ENCODE data around the gene VPS26C. TPM values are rescaled to one million over a fixed set of nuclear protein-coding genes. Genes with fewer than 3 reads are reported as not detected.
"Not testable (repeated sequence)": the region's sequence is repeated elsewhere in the genome, so short reads cannot be mapped to it uniquely, and the experiment has no call there.

Gene VPS26C
- polyA plus RNA-seq, 3 donors = 42.4 to 47.4 (median 45.3) TPM

DNA sequence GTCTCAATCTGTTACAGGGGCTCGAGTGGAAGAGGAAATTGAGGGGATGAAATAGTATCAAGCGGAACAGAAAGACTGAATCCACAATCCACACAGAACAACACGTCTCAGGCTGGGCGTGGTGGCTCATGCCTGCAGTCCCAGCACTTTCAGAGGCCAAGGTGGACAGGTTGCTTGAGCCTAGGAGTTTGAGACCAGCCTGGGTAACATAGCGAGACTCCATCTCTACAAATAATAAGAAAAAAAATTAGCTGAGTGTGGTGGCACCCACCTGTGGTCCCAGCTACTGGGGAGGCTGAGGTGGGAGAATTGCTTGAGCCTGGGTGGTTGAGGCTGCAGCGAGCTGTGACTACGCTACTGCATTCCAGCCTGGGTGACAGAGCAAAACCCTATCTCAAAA lies 25.7 kb downstream of the VPS26C start:
- DNase-seq (ENCODE audit: extremely low read depth in 1 of 11, low read depth in 9 of 11, low spot score in 4 of 11) = no peak

DNA sequence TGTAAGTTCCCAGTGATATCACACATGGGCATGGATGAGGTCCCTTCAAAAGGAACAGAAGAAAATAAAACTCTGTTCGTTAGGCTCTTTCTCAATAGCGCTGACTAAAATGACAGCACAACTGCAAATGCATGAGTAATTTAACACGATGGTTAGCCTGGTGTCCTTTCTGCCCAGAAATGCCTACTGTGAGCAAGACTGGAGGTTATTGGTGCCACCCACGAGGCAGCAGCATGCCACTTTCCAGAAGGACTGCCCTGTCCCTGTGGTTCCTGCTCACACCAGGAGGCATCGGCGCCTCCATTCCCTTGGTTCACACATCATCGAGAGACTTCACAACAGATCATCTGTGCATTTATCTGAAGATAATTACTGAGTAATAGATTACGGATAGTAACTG lies 26.2 kb downstream of the VPS26C start:
- no peak for DNase-seq (ENCODE audit: extremely low read depth in 1 of 11, low read depth in 9 of 11, low spot score in 4 of 11)

DNA sequence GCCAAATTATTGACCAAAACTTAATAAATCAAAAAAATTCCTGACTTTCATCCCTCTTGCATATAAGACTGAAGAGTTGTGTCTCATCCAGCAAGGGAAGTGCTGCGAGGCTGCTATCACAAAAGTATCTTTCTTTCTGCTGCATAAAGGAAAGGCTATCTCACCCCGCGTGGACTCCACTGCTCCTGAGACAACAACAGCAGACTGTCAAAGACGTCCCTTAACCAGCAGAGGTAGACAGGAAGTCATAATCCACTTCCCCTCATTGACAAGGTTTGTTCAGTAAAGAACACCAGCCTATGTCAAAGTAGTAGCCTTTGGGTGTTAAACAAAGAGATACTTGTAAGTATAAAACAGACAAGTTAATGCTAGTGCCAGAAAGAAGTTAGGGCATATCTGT lies 29.4 kb downstream of the VPS26C start:
- no peak for DNase-seq (ENCODE audit: extremely low read depth in 1 of 11, low read depth in 9 of 11, low spot score in 4 of 11)

DNA sequence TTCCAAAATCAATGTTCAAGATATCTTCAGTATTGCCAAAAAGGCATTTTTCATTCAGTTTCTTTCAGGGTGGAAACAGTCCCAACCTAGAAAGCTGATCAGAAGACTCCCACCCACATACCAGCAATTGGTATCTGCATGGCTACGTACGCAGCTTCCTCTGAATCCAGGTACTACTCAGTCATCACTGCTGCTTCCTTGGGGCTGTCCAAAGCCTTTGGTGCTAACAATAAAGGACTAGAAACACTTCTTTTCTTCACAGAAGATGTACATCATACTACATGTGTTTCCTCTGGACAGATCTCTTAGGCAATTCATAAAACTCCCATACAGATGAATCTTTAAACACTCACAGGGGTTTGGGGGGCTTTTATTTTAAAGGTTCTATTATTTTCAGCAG lies 29.8 kb downstream of the VPS26C start:
- no peak for DNase-seq (ENCODE audit: extremely low read depth in 1 of 11, low read depth in 9 of 11, low spot score in 4 of 11)

DNA sequence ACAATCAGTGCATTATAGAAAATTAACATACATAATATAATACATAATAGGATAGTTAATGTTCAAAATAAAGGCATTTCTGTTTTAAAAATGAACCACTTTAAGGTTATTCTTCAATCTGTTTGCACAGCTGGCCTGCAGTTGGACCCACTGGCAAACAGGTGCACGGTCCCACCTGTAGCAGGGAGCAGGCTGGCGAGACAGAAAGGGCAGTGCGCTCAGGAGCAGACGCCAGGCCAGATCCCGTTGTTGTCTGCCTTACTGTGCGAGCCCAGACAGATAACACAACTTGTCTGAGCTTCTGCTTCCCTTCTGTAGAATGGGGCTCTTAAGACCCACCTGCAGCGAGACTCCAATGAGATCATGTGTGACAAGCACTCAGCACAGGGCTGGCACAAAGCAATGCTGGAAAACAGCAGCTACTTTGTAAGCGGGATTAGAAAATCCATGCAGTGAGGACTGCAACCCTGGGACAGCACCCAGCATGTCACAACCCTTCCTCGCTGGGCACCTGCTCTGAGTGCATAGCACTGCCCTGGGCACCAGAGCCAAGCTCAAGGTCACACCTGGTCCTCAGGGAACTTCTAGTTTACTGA lies 33.5 kb downstream of the VPS26C start:
- DNase-seq (ENCODE audit: extremely low read depth in 1 of 11, low read depth in 9 of 11, low spot score in 4 of 11) = no peak

DNA sequence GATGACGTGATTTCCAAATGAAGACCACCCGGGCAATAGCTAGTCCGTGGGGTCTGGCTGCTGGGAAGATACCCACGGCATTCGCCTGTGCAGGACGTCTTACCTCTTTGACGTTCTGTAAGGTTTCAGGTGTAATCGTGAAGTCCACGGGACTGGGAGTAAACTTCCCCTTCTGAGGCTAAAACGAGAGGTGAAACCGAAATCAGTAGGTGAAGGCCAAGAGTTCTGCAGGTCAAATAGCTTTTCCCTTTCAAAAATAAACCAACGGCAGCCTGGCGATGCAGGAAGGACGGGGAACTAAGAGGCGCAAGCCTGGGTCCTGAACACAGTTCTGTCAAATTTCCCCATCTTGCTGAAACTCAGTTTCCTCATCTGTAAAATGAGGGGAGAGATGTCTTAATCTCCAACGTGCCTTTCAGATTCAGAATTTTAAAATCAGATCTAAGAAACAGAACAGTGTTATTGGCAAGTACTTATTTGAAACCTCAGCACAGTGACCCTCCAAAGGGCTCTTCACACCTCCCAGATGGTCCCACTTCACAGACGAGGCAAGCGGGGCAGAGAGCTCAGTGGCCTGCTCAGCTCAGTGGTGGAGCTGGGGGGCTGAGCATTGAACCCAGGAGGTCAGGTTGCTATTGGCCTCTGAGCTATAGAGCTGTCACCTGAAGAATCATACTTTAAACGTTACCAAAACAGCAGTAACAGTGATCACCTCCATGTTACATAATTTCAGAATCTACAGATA lies 34.7 kb downstream of the VPS26C start:
- no peak for DNase-seq (ENCODE audit: extremely low read depth in 1 of 11, low read depth in 9 of 11, low spot score in 4 of 11)

DNA sequence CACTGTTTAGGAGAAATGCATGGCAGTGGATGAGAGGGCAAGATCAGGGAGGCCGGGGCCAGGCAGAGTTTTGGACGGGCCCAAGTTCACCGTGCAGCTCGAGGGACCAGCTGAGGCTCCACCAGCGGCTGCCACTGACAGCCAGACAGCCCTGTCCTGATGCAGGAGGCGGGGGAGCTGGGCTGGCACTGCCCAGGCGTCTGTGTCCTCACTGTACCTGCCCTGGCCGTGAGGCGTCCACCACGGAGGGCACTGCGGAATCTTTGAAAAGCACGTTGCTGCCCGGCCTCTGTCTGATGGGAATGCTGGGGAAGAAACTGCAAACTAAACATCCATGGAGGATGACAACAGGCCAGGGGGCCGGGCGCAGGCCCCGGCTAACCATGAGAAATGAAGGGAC lies 35.5 kb downstream of the VPS26C start:
- DNase-seq (ENCODE audit: extremely low read depth in 1 of 11, low read depth in 9 of 11, low spot score in 4 of 11) = no peak

DNA sequence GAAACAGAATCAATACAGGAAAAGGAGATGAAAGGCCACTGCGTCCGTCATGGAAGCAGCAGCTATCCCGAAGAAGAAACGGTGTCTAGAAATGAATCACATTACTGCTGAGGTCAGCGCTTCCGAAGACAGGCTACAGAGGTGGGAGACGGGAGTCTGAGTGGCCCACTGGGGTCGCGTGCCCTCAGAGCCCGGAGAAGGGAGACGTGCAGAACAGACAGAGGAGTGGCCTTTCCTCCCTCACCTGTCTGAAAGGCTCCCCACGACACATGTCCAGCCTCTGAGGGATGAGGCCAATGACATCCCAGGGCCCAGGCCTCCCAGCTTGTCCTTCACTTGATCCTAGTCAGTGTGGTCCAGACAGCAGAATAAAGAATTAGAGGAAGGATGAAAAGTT lies 35.9 kb downstream of the VPS26C start:
- DNase-seq (ENCODE audit: extremely low read depth in 1 of 11, low read depth in 9 of 11, low spot score in 4 of 11) = no peak

DNA sequence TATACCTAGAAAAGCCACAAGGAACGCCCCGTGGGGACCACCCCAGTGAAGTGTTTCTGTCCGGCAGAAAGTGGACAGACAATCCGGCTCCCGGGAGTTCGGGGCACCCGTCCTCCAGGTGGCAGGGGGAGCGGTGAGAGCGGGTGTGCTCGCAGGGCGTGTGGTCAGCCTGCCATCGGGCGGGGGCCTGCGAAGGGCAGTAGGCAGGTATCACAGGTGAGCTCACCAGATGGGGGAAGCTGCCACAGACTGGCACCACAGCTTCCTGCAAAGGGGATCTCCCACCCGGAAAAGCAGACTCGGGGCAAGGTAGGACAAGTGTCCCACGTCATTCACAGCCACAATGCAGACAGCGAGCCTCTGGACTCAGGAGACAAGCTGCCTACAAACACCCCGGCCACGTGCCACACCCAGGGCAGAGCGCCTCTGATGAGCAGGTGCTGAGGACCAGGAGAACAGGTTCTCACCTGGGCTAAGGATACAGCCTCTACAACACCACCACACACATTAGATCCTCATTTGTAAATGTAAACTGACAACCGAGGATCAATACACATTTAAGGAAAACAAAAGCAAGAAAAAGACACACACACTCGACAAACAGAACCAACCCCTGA lies 36.4 kb downstream of the VPS26C start:
- no peak for DNase-seq (ENCODE audit: extremely low read depth in 1 of 11, low read depth in 9 of 11, low spot score in 4 of 11)

DNA sequence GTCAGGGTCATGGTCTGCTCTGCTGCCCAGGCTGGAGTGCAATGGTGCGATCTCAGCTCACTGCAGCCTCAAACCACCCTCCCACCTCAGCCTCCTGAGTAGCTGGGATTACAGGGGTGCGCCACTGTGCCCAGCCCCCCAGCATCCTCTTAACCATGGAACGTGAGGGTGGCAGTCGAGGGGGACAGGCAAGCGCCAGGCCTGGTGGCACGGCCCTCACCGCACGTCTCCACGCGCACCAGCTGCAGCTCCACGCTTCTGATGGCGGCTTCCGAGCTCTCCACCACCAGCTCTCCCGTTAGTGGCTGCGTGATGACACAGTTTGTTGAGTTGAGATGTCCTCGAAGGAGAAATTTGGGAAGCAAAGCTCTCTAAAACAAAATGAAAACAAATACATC lies 39.1 kb downstream of the VPS26C start:
- no peak for DNase-seq (ENCODE audit: extremely low read depth in 1 of 11, low read depth in 9 of 11, low spot score in 4 of 11)

DNA sequence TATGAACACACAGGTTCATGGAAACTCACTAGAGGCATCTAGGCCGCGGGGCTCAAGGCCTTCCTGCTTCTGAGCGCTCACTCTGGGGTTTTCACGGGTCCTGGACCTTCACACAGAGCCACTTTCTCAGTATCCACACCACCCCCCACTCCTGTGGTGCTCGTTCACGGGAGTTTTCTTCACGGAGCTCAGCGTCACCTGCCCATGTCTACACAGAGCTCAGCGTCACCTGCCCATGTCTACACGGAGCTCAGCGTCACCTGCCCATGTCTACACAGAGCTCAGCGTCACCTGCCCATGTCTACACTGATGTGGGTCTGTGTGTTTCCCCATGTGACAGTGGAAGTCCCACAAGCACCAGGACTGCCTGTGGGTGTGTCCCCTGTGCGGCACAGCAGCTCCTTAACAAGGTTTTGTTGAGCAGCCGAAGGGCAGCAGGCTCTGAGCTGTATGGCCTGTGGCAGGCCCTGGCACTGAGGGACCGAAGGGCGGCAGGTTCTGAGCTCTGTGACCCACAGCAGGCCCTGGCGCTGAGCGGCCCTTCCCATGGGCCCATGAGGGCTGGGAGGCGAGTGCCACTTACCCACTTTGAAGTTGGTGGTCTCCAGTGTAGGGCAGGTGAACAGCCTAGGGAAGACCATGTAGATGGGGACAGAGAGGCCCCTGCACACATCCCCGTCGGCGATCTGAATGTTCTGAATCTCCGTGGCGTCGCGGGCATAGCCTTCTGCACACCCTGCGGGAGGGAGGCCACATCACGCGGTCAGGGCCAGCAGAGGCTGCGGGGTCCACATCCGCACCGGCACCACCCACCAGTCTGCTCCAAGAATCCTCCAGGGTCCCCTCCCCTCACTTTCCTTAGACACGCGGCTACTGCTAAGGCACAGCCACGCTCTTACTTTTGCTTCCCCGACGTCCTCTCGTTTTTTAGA lies 39.8 kb downstream of the VPS26C start:
- DNase-seq (ENCODE audit: extremely low read depth in 1 of 11, low read depth in 9 of 11, low spot score in 4 of 11) = no peak

DNA sequence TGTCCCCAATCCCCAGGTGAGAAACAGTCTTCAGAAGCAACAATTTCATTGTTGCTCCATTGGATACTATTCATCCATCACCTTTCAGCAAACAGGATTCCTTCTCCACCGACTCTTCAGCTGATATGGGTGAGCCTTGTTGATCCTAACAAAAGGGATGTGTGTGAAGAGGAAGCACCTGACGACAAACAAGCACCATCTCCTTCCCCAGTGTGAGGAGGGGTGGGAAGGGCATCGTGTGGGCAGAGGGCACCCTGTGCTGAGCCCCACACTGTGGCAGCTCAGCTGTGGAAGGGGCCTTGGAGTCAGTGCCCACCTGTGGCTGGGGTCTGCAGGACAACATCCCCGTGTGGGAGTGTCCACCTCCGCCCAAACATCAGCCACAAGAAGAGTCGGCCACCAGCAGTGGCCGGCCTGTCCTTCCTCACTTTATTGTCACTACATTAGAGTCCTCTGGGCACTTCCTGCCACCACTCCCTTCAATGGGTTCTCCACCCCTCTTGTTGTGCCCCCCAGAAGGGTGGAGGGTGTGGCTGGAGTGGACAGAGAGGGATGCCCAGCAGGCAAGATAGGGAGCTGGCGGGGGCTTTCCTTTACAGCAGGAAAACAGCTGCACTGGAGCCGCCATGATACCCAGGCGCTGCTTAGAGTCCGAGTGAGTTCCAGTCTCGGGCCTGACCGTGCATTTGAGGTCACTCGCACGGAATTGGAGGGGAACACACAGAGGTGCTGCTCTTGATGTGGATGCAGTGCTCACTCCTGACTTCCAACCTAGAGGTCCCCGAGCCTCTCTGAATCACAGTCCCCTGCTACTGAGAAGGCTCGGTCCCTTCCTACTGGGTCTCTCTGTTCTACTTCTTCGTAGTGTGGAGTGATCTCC lies 40.9 kb downstream of the VPS26C start:
- no peak for DNase-seq (ENCODE audit: extremely low read depth in 1 of 11, low read depth in 9 of 11, low spot score in 4 of 11)

DNA sequence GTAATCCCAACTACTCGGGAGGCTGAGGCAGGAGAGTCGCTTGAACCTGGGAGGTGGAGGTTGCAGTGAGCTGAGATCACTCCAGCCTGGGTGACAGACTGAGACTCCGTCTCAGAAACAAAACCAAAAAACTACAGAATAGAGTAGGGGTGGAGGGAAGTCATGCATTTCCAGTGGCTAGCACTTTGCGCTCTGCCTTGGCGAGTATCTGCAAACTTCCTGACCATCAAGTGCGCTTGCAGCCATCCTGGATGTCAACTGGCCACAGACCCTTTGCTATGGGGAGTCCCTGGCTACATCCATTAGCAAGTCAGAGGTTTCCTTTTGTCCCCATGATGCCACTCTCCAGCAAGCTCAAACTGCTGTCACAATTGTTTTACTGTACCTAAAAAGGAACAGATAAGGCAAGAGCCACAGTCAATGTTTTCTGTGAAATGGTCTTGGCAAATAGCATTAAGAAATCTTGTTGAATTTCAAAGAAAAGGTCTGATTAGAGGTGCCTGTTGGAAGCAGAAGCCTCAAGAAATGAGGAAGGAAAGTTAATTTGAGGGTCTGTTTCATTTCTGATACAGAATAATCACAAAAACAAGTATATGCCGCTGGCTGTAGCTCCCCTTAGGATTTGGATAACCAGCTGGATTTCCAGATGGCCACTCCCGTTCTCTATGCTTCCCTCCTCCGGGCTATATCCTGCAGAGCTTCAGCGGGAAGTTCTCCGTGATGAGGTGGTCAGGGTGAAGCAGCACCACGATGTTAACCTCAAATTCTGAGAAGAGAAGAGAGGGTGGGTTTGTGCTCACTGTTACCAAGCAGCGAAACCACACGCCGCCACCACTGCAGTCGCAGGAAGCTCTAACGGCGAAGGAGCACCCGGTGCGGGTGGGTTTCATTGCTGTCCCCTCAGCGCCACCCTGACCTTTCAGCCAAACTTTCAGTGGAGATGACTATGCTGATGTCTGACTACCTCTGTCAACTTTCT lies 42.0 kb downstream of the VPS26C start:
- no peak for DNase-seq (ENCODE audit: extremely low read depth in 1 of 11, low read depth in 9 of 11, low spot score in 4 of 11)

DNA sequence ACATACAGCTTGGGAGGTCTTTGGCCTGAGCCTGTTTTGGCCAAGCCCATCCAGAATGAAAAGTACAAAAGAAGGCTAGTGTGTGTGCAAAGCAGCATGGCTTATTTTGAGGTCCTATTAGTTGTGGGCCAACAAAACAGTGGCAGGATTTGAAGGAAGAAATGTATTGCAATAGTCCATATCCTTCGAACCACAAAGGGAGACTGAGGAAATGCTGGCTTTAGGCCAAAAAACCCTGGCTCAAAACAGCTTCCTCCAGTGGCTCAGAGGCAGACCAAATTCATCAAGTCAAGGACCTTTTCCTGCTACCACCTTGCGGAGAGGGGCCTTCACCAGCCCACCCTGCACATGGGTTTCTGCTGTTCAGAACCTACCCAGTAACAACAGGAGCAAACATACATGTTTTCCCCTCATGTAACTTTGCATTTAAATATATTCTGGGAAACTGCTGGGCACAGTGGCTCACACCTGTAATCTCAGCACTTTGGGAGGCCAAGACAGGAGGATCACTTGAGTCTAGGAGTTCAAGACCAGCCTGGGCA lies 43.3 kb downstream of the VPS26C start:
- DNase-seq (ENCODE audit: extremely low read depth in 1 of 11, low read depth in 9 of 11, low spot score in 4 of 11) = no peak

DNA sequence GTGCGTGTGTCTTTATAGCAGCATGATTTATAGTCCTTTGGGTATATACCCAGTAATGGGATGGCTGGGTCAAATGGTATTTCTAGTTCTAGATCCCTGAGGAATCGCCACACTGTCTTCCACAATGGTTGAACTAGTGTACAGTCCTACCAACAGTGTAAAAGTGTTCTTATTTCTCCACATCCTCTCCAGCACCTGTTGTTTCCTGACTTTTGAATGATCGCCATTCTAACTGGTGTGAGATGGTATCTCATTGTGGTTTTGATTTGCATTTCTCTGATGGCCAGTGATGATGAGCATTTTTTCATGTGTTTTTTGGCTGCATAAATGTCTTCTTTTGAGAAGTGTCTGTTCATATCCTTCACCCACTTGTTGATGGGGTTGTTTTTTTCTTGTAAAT lies 44.9 kb downstream of the VPS26C start:
- not testable (repeated sequence) for DNase-seq (ENCODE audit: extremely low read depth in 1 of 11, low read depth in 9 of 11, low spot score in 4 of 11)

DNA sequence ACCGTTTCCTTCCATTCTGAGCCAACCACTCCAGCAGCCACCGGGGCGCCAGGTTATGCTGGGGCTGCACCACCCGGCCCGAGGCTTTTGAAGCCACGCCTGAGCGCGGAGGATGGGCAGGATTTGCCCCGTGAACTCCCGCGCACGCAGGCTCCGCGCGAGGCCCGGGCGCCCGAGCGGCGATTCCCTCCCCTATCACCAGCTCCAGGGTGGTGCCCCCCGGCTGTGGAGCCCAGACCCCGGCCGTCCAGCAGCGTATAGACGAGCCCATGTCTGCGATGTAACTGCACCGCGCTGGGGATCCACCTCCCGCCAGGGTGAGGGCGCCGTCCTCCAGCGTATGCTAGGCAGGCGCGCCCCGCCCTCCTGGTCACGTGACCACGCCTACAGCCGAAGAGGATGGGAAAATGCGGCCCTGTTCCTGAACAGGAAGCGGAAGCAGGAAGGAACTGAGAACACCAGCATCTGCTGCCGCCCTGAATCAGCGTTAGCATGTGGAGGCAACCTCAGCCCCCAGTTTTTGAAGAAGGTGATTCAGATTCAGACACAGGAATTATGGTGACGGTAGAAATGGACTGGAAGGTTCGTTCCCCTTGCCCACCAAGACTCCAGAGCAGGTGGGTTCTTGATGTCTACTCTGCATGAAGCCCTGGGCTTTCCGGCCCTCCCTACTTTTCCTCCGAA lies 46.0 kb downstream of the VPS26C start:
- peak; percentile 71 to 88 (median 81) for DNase-seq (ENCODE audit: extremely low read depth in 1 of 11, low read depth in 9 of 11, low spot score in 4 of 11)

Data from renal cortex interstitium (tissue), 11 donors.